GM12878 (cell line): ENCODE data around the gene C1QB. TPM values are rescaled to one million over a fixed set of nuclear protein-coding genes. Genes with fewer than 3 reads are reported as not detected.
A peak's percentile ranks its signal among the peaks of the same experiment; 100 is the strongest.

Source experiments
- ATAC-seq: fragments of 200-7000 bp; cut with Tn5 transposase; 3 replicates; pipeline ENCODE4 v1.9.1; 2020; ENCODE audit warnings: mild to moderate bottlenecking, moderate library complexity
- BruUV-seq: library from RNA; stranded (reverse); fragments of 400-500 nt; replicated peaks from 2 replicates; lab custom pipeline; 2021; lab: Mats Ljungman, UMichigan
- CTCF ChIA-PET: fragments of 300-600 bp; sonication (Branson Sonifier 250); formaldehyde crosslinking; extraction: SDS; loops from one replicate; lab custom pipeline; 2021; ENCODE audit warnings: inconsistent platforms; lab: Yijun Ruan, JAX
- POLR2A ChIA-PET: fragments of 350-600 bp; formaldehyde crosslinking; extraction: SDS; loops from one replicate; lab custom pipeline; 2021; ENCODE audit warnings: inconsistent platforms; lab: Charles Lee
- RAD21 ChIA-PET: fragments of 300-600 bp; sonication (Branson Sonifier 250); formaldehyde crosslinking; loops from one replicate; lab custom pipeline; 2023; ENCODE audit warnings: antibody characterized with exemption; ENCODE audit not compliant: unreplicated experiment; lab: Charles Lee
- SMC1A ChIA-PET: fragments of 300-600 bp; sonication (Branson Sonifier 250); formaldehyde crosslinking; loops from one replicate; lab custom pipeline; 2023; ENCODE audit not compliant: unreplicated experiment, uncharacterized antibody; lab: Charles Lee
- DNase-seq: peaks from one replicate; pipeline ENCODE4 v3.0.0-alpha.2; 2011; ENCODE audit warnings: low read depth, low spot score
- FAIRE-seq: peaks from 3 replicates; lab custom pipeline; 2011; peaks lifted over from hg19 to GRCh38; lab: Jason Lieb, UNC
- H2AFZ ChIP-seq: 2 replicates; pipeline ENCODE4 v1.6.0; 2011; ENCODE audit warnings: low read depth, low read length, control low read depth; ENCODE audit not compliant: control insufficient read depth
- H3K27ac ChIP-seq: 2 replicates; pipeline ENCODE4 v1.5.1; 2011; ENCODE audit warnings: control low read depth; ENCODE audit not compliant: control insufficient read depth, insufficient read depth
- H3K27me3 ChIP-seq, 2 experiments: replicated peaks in 1 of 2; 2 replicates each; pipeline versions ENCODE4 v1.6.0 to v1.6.1; 2011; ENCODE audit warnings: low read length in 1 of 2; ENCODE audit not compliant: control insufficient read depth in 2 of 2, insufficient read depth in 2 of 2
- H3K36me3 ChIP-seq, 2 experiments: 2 replicates each; pipeline ENCODE4 v1.5.1; 2011; ENCODE audit warnings: low read length in 1 of 2; ENCODE audit not compliant: control insufficient read depth in 2 of 2, insufficient read depth in 2 of 2
- H3K4me1 ChIP-seq: 2 replicates; pipeline ENCODE4 v1.6.1; 2011; ENCODE audit warnings: mild to moderate bottlenecking, low read length, moderate library complexity, mixed read lengths; ENCODE audit not compliant: control insufficient read depth, insufficient read depth
- H3K4me2 ChIP-seq: 2 replicates; pipeline ENCODE4 v1.6.0; 2011; ENCODE audit warnings: control low read depth; ENCODE audit not compliant: control insufficient read depth, insufficient read depth
- H3K4me3 ChIP-seq: fragments of 200-600 bp; sonication (generic); 2 replicates; pipeline ENCODE4 v1.5.1; 2016
- H3K79me2 ChIP-seq: 2 replicates; pipeline ENCODE4 v1.6.0; 2011; ENCODE audit warnings: low read length; ENCODE audit not compliant: control insufficient read depth, insufficient read depth
- H3K9ac ChIP-seq: 2 replicates; pipeline ENCODE4 v1.8.0; 2011; ENCODE audit warnings: low read length, control low read depth, mixed read lengths; ENCODE audit not compliant: control insufficient read depth, insufficient read depth
- H3K9me3 ChIP-seq: replicated peaks from 3 replicates; pipeline ENCODE4 v1.5.1; 2011; ENCODE audit warnings: mild to moderate bottlenecking, low read length; ENCODE audit not compliant: control insufficient read depth, insufficient read depth
- H4K20me1 ChIP-seq: 2 replicates; pipeline ENCODE4 v1.6.0; 2011; ENCODE audit not compliant: control insufficient read depth, insufficient read depth
- NFYA ChIP-seq: IDR thresholded peaks from 2 replicates; pipeline ENCODE4 v1.6.1; 2011; ENCODE audit warnings: low read depth, mild to moderate bottlenecking, low read length, improper control_type of control experiment, borderline replicate concordance
- SMC3 ChIP-seq: IDR thresholded peaks from 2 replicates; pipeline ENCODE4 v1.6.1; 2011; ENCODE audit warnings: low read length, improper control_type of control experiment, borderline replicate concordance
- SPI1 ChIP-seq: IDR thresholded peaks from 2 replicates; pipeline ENCODE4 v1.6.1; 2011; ENCODE audit warnings: low read depth, mild to moderate bottlenecking, low read length, moderate library complexity, borderline replicate concordance; ENCODE audit not compliant: insufficient read depth
- ZNF24 ChIP-seq: fragments of 450-650 bp; IDR thresholded peaks from 2 replicates; pipeline ENCODE4 v1.6.1; 2017; ENCODE audit warnings: antibody characterized with exemption, mild to moderate bottlenecking
- WGBS: methylation state at CpG from one replicate; pipeline ENCODE4 v1.1.6; 2016; ENCODE audit warnings: low lambda C conversion rate; ENCODE audit not compliant: insufficient replicate concordance, insufficient coverage; ENCODE audit errors: missing lambda C conversion rate; 5-methylcytosine and 5-hydroxymethylcytosine counted together
- in situ Hi-C: fragments of 300-500 bp; cut with MboI; formaldehyde crosslinking; loops from 9 replicates; pipeline ENCODE4 v1.14.3; 2018; ENCODE audit warnings: mixed read lengths
- intact Hi-C: fragments of 100-400 bp; cut with micrococcal nuclease; formaldehyde crosslinking; loops from one replicate; pipeline ENCODE4 v1.14.2; 2022; ENCODE audit not compliant: unreplicated experiment
- polyA plus RNA-seq, 11 experiments: library from polyadenylated mRNA; depleted of rRNA in 4 of 11; unstranded in 6 of 11; stranded (reverse) in 5 of 11; fragments of >200 nt; fragmentation: Nextera tagmentation in 4 of 11; fragmentation: Illumina TruSeq in 1 of 11; extraction: Ambion mirVana in 4 of 11; extraction: Trizol in 1 of 11; gene quantifications; 1 replicate in 1 of 11; 2 replicates in 10 of 11; pipeline versions ENCODE4 v1.2.1 to v1.2.3, GENCODE V29; 2011 to 2016; ENCODE audit warnings: inconsistent platforms in 2 of 11, missing spikeins in 2 of 11, low read depth in 1 of 11
- total RNA-seq, 4 experiments: library from RNA; depleted of rRNA in 3 of 4; stranded (reverse); fragments of >200 nt in 3 of 4; fragmentation: Illumina TruSeq in 1 of 4; extraction: Trizol in 1 of 4; gene quantifications; 2 replicates each; pipeline versions ENCODE4 v1.2.1 to v1.2.3, GENCODE V29; 2013 to 2021
- TF ChIP-seq, protein P1 (sequence below): IDR thresholded peaks from 2 replicates; pipeline ENCODE4 v1.6.1; 2012; ENCODE audit warnings: mild to moderate bottlenecking, low read depth, low read length

Gene C1QB
- total and polyA plus RNA-seq, 10 of the 15 experiments (the other 5 are each of a cell fraction or from before 2014, with no cell fraction given), result 0.62 TPM; not detected in 9

DNA sequence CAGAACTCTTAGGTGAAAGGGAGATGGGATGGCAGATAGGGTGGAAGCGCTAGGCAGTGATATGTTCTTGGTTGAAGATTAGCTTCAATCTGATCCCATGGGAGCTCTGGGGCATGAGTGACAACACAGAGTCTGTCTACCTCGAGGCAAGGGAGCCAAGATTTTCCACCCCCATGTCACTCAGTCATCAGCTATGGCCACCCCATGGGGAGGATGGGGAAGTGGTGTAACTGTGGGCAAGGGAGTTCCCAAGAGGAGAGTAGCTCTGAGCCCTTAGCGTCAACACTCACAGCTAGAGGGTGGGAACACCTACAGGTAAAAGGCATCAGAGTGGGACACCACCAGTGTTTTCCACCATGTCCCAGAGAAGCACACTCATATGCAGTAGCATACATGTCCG, 46.9 kb upstream of the C1QB start:
- Histone ChIP-seq H3K4me1 (no peaks in the 10 kb centered on the region), H2AFZ (no peak overlapping the region), H3K27me3 (no peaks in the 10 kb centered on the region; a peak in 2 of 4 replicates), H3K9me3 (no peaks in the 10 kb centered on the region), H3K79me2 (no peaks in the 10 kb centered on the region), H3K4me2 (no peak overlapping the region), H3K9ac (no peak overlapping the region), H3K4me3 (no peak overlapping the region), H3K27ac (no peak overlapping the region), H4K20me1 (no peaks in the 10 kb centered on the region), H3K36me3 (no peaks in the 10 kb centered on the region)
- CTCF ChIA-PET, result interaction anchor here (0.8 kb wide), 1 partner anchor 358 kb away, joined by 3 read pairs; no protein-coding TSS in a partner anchor
- no peak for TF ChIP-seq NFYA
- peak; percentile 17; the same call in 1 of the 2 replicates for TF ChIP-seq SPI1
- WGBS, result 28% methylated on average over 4 of the region's 4 CpGs
- RAD21 ChIA-PET, result no interaction called here
- no TSS peak for BruUV-seq
- in situ Hi-C loops (no loop called here), intact Hi-C loops (no loop called here)
- FAIRE-seq, result no peak
- SMC1A ChIA-PET, result no interaction called here
- no peak for DNase-seq
- POLR2A ChIA-PET, result no interaction called here
- ATAC-seq, result no peak

DNA sequence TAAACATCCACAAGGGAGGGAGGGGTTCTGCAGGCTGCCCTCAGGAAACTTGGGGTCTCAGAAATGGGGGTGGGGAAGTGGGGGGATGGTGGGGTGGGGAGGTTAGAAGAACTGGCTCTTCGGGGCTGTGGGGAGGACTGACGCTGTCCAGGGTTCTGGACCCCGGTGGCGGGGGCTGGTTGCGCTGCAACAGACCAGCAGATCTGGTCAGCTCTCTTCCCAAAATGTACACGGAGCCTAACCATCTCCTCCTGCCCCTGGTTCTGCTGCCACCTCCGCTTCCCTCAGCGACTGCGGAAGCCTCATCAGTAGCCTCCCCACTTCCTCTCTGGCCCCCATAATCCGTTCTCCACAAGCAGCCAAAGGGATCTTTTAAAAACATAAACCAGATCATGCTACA, 45.9 kb upstream of the C1QB start:
- H3K4me3 ChIP-seq, result no peak overlapping the region
- no peak overlapping the region for H3K27ac ChIP-seq
- no peaks in the 10 kb centered on the region; a peak in 2 of 4 replicates for H3K27me3 ChIP-seq
- H2AFZ ChIP-seq, result no peak overlapping the region
- intact Hi-C loops (no loop called here), in situ Hi-C loops (no loop called here)
- 15% methylated on average over 8 of the region's 10 CpGs for WGBS
- H3K4me2 ChIP-seq, result no peak overlapping the region
- DNase-seq (no peak), FAIRE-seq (no peak), ATAC-seq (no peak)
- no peaks in the 10 kb centered on the region for H4K20me1 ChIP-seq
- H3K9ac ChIP-seq, result no peak overlapping the region
- H3K79me2 ChIP-seq, result no peaks in the 10 kb centered on the region
- SMC1A ChIA-PET, result no interaction called here
- TF ChIP-seq, protein P1, sequence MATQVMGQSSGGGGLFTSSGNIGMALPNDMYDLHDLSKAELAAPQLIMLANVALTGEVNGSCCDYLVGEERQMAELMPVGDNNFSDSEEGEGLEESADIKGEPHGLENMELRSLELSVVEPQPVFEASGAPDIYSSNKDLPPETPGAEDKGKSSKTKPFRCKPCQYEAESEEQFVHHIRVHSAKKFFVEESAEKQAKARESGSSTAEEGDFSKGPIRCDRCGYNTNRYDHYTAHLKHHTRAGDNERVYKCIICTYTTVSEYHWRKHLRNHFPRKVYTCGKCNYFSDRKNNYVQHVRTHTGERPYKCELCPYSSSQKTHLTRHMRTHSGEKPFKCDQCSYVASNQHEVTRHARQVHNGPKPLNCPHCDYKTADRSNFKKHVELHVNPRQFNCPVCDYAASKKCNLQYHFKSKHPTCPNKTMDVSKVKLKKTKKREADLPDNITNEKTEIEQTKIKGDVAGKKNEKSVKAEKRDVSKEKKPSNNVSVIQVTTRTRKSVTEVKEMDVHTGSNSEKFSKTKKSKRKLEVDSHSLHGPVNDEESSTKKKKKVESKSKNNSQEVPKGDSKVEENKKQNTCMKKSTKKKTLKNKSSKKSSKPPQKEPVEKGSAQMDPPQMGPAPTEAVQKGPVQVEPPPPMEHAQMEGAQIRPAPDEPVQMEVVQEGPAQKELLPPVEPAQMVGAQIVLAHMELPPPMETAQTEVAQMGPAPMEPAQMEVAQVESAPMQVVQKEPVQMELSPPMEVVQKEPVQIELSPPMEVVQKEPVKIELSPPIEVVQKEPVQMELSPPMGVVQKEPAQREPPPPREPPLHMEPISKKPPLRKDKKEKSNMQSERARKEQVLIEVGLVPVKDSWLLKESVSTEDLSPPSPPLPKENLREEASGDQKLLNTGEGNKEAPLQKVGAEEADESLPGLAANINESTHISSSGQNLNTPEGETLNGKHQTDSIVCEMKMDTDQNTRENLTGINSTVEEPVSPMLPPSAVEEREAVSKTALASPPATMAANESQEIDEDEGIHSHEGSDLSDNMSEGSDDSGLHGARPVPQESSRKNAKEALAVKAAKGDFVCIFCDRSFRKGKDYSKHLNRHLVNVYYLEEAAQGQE, result peak; percentile 73
- TF ChIP-seq SMC3 (no peak), ZNF24 (no peak)
- H3K9me3 ChIP-seq, result no peaks in the 10 kb centered on the region
- POLR2A ChIA-PET, result no interaction called here
- no TSS peak for BruUV-seq
- no peaks in the 10 kb centered on the region for H3K36me3 ChIP-seq
- RAD21 ChIA-PET, result no interaction called here
- CTCF ChIA-PET, result no interaction called here
- H3K4me1 ChIP-seq, result no peaks in the 10 kb centered on the region
